Parietal lobe (tissue), 1 donor: ENCODE data around the gene CTBS. TPM values are rescaled to one million over a fixed set of nuclear protein-coding genes. Genes with fewer than 3 reads are reported as not detected.

Experiments
- total RNA-seq: library from RNA; depleted of rRNA; stranded (reverse); fragments of >200 nt; gene quantifications from one replicate; pipeline ENCODE4 v1.2.3, GENCODE V29; 2014

Gene CTBS
- total RNA-seq = 3.8 TPM

GRCh38 chr1:84573967-84574842 lies at the start of gene CTBS:
TSS of gene CTBS (minus strand) at chr1:84574440. CDS start at chr1:84574415, 25 bp downstream.

GRCh38 chr1:84506002-84506728 lies 68.1 kb downstream of the CTBS start, which contains the start of the genes GNG5 and SPATA1:
TSS of gene GNG5 (minus strand) at chr1:84506581. CDS start at chr1:84506091, 490 bp downstream.
TSS of gene SPATA1 (plus strand) at chr1:84506386. CDS start at chr1:84516360, 9,974 bp downstream.

Other genes starting within 250 kb of the CTBS start
- not detected for gene DNASE2B, start 176.0 kb downstream of the CTBS start, total RNA-seq
- gene RPF1, start 95.2 kb downstream of the CTBS start, total RNA-seq = 26.9 TPM
- gene SPATA1, start 68.1 kb downstream of the CTBS start, total RNA-seq = 0.63 TPM
- gene GNG5, start 67.9 kb downstream of the CTBS start, total RNA-seq = 3.8 TPM
- 105 TPM for gene SSX2IP, start 116.0 kb upstream of the CTBS start, total RNA-seq